ENCODE results near the gene FSHR.

- TF ChIP-seq POLR2A (IDR thresholded peaks at IDR 0.05) = no peak
- TF ChIP-seq CTCF (IDR thresholded peaks at IDR 0.05) = no peak
These were observed 105.2 kb downstream of the FSHR start for GRCh38 chr2:49049161-49049560.
